Gastroesophageal sphincter (tissue), 3 donors: ENCODE measurements around the gene ATP2A3.

Experiments
- POLR2A ChIP-seq, 2 donors: fragments of 450-650 bp; IDR thresholded peaks; one replicate each; pipeline ENCODE4 v1.6.1; 2017; ENCODE audit warnings: antibody characterized with exemption in 2 of 2, mild to moderate bottlenecking in 2 of 2, moderate library complexity in 1 of 2
- POLR2AphosphoS5 ChIP-seq: sonication (generic); formaldehyde crosslinking; IDR thresholded peaks from one replicate; pipeline ENCODE4 v1.6.1; 2017; ENCODE audit warnings: antibody characterized with exemption
- TF ChIP-seq, protein P1 (sequence below), 4 experiments: fragments of 200-600 bp in 2 of 4; fragments of 450-650 bp in 2 of 4; sonication (generic) in 1 of 4; IDR thresholded peaks; one replicate each; pipeline ENCODE4 v1.5.1; 2017 to 2019; ENCODE audit warnings: antibody characterized with exemption in 4 of 4, mild to moderate bottlenecking in 2 of 4, moderate library complexity in 2 of 4

DNA sequence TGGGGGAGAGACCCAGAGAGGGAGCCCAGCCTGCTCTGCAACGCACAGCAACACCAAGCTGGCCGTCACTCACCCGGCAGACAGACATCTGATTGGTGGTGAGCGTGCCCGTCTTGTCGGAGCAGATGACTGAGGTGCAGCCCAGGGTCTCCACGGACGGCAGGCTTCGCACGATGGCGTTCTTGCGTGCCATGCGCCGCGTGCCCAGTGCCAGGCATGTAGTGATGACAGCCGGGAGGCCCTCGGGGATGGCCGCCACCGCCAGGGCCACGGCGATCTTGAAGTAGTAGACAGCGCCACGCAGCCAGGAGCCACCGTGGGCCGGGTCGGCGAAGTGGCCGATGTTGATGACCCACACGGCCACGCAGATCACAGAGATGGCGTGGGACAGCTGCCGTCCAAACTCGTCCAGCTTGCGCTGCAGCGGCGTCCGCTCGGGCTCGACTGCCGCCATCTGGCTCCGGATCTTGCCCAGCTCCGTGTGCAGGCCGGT, 16.9 kb downstream of the ATP2A3 start:
- TF ChIP-seq POLR2A (IDR thresholded peaks at IDR 0.05) (no peak), POLR2AphosphoS5 (no peak)
- TF ChIP-seq, protein P1, sequence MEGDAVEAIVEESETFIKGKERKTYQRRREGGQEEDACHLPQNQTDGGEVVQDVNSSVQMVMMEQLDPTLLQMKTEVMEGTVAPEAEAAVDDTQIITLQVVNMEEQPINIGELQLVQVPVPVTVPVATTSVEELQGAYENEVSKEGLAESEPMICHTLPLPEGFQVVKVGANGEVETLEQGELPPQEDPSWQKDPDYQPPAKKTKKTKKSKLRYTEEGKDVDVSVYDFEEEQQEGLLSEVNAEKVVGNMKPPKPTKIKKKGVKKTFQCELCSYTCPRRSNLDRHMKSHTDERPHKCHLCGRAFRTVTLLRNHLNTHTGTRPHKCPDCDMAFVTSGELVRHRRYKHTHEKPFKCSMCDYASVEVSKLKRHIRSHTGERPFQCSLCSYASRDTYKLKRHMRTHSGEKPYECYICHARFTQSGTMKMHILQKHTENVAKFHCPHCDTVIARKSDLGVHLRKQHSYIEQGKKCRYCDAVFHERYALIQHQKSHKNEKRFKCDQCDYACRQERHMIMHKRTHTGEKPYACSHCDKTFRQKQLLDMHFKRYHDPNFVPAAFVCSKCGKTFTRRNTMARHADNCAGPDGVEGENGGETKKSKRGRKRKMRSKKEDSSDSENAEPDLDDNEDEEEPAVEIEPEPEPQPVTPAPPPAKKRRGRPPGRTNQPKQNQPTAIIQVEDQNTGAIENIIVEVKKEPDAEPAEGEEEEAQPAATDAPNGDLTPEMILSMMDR (IDR thresholded peaks at IDR 0.05): no peak
